Osteoblast (primary cell): Measurements from ENCODE around the gene DACH1. TPM values are rescaled to one million over a fixed set of nuclear protein-coding genes. Genes with fewer than 3 reads are reported as not detected.

Source experiments
- DNase-seq: peaks from one replicate; pipeline ENCODE4 v3.0.0; 2011; ENCODE audit warnings: low spot score, mixed read lengths; ENCODE audit not compliant: insufficient read length; ENCODE audit errors: missing footprints
- H2AFZ ChIP-seq: 2 replicates; pipeline ENCODE4 v1.6.0; 2011; ENCODE audit warnings: mild to moderate bottlenecking, low read length
- H3K27ac ChIP-seq: 2 replicates; pipeline ENCODE4 v1.5.1; 2011; ENCODE audit warnings: mild to moderate bottlenecking, low read depth, low read length, moderate library complexity
- H3K27me3 ChIP-seq: 2 replicates; pipeline ENCODE4 v1.6.0; 2012; ENCODE audit warnings: mild to moderate bottlenecking, control low read depth, inconsistent platforms, low read length, moderate library complexity; ENCODE audit not compliant: insufficient read depth
- H3K36me3 ChIP-seq: 2 replicates; pipeline ENCODE4 v1.5.1; 2011; ENCODE audit warnings: mild to moderate bottlenecking, low read length, control low read depth, moderate library complexity; ENCODE audit not compliant: insufficient read depth
- H3K4me1 ChIP-seq: 2 replicates; pipeline ENCODE4 v1.5.1; 2011; ENCODE audit warnings: mild to moderate bottlenecking, low read length, control low read depth, moderate library complexity; ENCODE audit not compliant: insufficient read depth
- H3K4me2 ChIP-seq: 2 replicates; pipeline ENCODE4 v1.6.0; 2011; ENCODE audit warnings: mild to moderate bottlenecking, low read length; ENCODE audit not compliant: insufficient read depth
- H3K4me3 ChIP-seq: fragments of 200-600 bp; sonication (generic); 3 replicates; pipeline ENCODE4 v1.5.1; 2012; ENCODE audit warnings: mild to moderate bottlenecking, low read length, inconsistent platforms; ENCODE audit not compliant: insufficient read depth
- H3K79me2 ChIP-seq: 2 replicates; pipeline ENCODE4 v1.6.0; 2012; ENCODE audit warnings: mild to moderate bottlenecking, low read length, control low read depth, inconsistent platforms; ENCODE audit not compliant: insufficient read depth
- H3K9me3 ChIP-seq: 2 replicates; pipeline ENCODE4 v1.5.1; 2011; ENCODE audit warnings: low read depth, low read length, control low read depth
- H4K20me1 ChIP-seq: 2 replicates; pipeline ENCODE4 v1.6.0; 2012; ENCODE audit warnings: mild to moderate bottlenecking, low read length, control low read depth; ENCODE audit not compliant: insufficient read depth
- total RNA-seq: library from RNA; depleted of rRNA; stranded (reverse); fragments of >200 nt; gene quantifications from 2 replicates; pipeline ENCODE4 v1.2.3, GENCODE V29; 2012
- TF ChIP-seq, protein P1 (sequence below): IDR thresholded peaks from 2 replicates; pipeline ENCODE4 v1.5.1; 2011; ENCODE audit warnings: mild to moderate bottlenecking, low read depth, low read length, moderate library complexity; ENCODE audit errors: extremely low read depth

The DACH1 gene
- total RNA-seq, 1 donor, result not detected

GRCh38 chr13:71880753-71881541 is 13.9 kb upstream of the DACH1 start:
- Histone ChIP-seq H3K4me3 (no peak overlapping the region), H3K27me3 (no peaks in the 10 kb centered on the region), H3K9me3 (no peaks in the 10 kb centered on the region), H3K4me1 (no peaks in the 10 kb centered on the region), H4K20me1 (no peaks in the 10 kb centered on the region), H3K27ac (no peak overlapping the region), H3K4me2 (no peak overlapping the region), H3K36me3 (no peaks in the 10 kb centered on the region), H2AFZ (no peak overlapping the region), H3K79me2 (no peaks in the 10 kb centered on the region)
- DNase-seq, result no peak
- TF ChIP-seq, protein P1, sequence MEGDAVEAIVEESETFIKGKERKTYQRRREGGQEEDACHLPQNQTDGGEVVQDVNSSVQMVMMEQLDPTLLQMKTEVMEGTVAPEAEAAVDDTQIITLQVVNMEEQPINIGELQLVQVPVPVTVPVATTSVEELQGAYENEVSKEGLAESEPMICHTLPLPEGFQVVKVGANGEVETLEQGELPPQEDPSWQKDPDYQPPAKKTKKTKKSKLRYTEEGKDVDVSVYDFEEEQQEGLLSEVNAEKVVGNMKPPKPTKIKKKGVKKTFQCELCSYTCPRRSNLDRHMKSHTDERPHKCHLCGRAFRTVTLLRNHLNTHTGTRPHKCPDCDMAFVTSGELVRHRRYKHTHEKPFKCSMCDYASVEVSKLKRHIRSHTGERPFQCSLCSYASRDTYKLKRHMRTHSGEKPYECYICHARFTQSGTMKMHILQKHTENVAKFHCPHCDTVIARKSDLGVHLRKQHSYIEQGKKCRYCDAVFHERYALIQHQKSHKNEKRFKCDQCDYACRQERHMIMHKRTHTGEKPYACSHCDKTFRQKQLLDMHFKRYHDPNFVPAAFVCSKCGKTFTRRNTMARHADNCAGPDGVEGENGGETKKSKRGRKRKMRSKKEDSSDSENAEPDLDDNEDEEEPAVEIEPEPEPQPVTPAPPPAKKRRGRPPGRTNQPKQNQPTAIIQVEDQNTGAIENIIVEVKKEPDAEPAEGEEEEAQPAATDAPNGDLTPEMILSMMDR, result no peak

GRCh38 chr13:71879808-71880344 is 12.9 kb upstream of the DACH1 start:
- Histone ChIP-seq H4K20me1 (no peaks in the 10 kb centered on the region), H3K36me3 (no peaks in the 10 kb centered on the region), H3K27ac (no peak overlapping the region), H3K9me3 (no peaks in the 10 kb centered on the region), H3K4me3 (no peak overlapping the region), H2AFZ (no peak overlapping the region), H3K27me3 (no peaks in the 10 kb centered on the region), H3K4me2 (no peak overlapping the region), H3K79me2 (no peaks in the 10 kb centered on the region), H3K4me1 (no peaks in the 10 kb centered on the region)
- TF ChIP-seq, protein P1, result no peak
- no peak for DNase-seq

GRCh38 chr13:71879129-71879535 is 12.1 kb upstream of the DACH1 start:
- no peak overlapping the region for H3K4me3 ChIP-seq
- no peaks in the 10 kb centered on the region for H3K79me2 ChIP-seq
- H3K27me3 ChIP-seq, result no peaks in the 10 kb centered on the region
- no peaks in the 10 kb centered on the region for H3K9me3 ChIP-seq
- no peak for DNase-seq
- H4K20me1 ChIP-seq, result no peaks in the 10 kb centered on the region
- H3K4me1 ChIP-seq, result no peaks in the 10 kb centered on the region
- no peaks in the 10 kb centered on the region for H3K36me3 ChIP-seq
- no peak overlapping the region for H3K27ac ChIP-seq
- TF ChIP-seq, protein P1, result peak; percentile 12
- H2AFZ ChIP-seq, result no peak overlapping the region
- H3K4me2 ChIP-seq, result no peak overlapping the region

GRCh38 chr13:71877256-71877653 is 10.3 kb upstream of the DACH1 start:
- Histone ChIP-seq H3K4me1 (no peaks in the 10 kb centered on the region), H3K9me3 (no peaks in the 10 kb centered on the region), H3K4me2 (no peak overlapping the region), H3K79me2 (no peaks in the 10 kb centered on the region), H3K27me3 (no peaks in the 10 kb centered on the region), H3K4me3 (no peak overlapping the region), H3K27ac (no peak overlapping the region), H4K20me1 (no peaks in the 10 kb centered on the region), H2AFZ (no peak overlapping the region), H3K36me3 (no peaks in the 10 kb centered on the region)
- no peak for DNase-seq
- TF ChIP-seq, protein P1, result no peak
